ENCODE results near the gene PEX5L.

DNA sequence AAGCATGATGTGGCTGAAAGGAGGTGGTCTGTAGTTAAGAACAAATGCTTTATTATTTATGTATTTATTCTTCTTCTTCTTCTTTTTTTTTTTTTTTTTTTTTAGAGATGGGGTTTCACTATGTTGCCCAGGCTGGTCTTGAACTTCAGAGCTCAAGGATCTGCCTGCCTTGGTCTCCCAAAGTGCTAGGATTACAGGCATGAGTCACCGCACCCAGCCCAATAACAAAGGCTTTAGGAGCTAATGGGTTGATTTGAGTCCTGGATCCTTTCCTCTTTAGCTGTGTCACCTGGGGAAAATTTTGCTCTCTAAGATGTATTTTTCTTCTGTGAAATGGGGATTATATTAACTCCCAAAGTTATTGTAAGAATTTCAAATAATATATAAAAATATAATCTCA is 168.8 kb downstream of the PEX5L start:
- no peak for TF ChIP-seq EZH2 (IDR thresholded peaks at IDR 0.05; ENCODE audit: borderline replicate concordance)
- TF ChIP-seq, protein P1, sequence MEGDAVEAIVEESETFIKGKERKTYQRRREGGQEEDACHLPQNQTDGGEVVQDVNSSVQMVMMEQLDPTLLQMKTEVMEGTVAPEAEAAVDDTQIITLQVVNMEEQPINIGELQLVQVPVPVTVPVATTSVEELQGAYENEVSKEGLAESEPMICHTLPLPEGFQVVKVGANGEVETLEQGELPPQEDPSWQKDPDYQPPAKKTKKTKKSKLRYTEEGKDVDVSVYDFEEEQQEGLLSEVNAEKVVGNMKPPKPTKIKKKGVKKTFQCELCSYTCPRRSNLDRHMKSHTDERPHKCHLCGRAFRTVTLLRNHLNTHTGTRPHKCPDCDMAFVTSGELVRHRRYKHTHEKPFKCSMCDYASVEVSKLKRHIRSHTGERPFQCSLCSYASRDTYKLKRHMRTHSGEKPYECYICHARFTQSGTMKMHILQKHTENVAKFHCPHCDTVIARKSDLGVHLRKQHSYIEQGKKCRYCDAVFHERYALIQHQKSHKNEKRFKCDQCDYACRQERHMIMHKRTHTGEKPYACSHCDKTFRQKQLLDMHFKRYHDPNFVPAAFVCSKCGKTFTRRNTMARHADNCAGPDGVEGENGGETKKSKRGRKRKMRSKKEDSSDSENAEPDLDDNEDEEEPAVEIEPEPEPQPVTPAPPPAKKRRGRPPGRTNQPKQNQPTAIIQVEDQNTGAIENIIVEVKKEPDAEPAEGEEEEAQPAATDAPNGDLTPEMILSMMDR (IDR thresholded peaks at IDR 0.05; ENCODE audit: poor library complexity) = no peak
